Stomach (tissue), 4 donors: Measurements from ENCODE around the gene MBP.

Experiments used
- POLR2A ChIP-seq, 4 donors: fragments of 450-650 bp; IDR thresholded peaks; one replicate each; pipeline ENCODE4 v1.6.1; 2016; ENCODE audit warnings: antibody characterized with exemption in 4 of 4, control low read depth in 2 of 4, mild to moderate bottlenecking in 1 of 4, moderate library complexity in 1 of 4
- TF ChIP-seq, protein P1 (sequence below), 7 experiments: fragments of 450-650 bp in 4 of 7; fragments of 200-600 bp in 3 of 7; sonication (generic) in 3 of 7; IDR thresholded peaks; one replicate each; pipeline ENCODE4 v1.5.1; 2016 to 2019; ENCODE audit warnings: antibody characterized with exemption in 7 of 7, control low read depth in 2 of 7, mild to moderate bottlenecking in 1 of 7

DNA sequence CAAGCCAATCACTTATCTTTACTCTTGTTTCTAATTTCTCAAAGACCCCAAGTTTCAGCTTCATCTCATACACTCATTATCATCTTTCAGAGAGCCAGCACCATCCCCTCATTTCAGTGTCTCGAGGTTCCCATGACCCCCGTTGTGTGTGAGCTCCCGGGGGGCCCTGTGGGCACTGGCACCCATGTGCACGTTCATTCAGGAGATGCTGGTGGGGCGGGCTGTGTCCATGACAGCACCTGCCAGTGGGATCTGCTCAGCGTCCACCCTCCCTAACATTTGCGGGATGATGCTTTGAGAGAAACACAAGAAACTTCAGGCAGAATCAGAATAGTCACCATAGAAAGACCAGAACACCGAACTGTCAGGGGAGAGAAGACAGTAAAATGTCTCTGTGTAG lies 120.5 kb downstream of the MBP start:
- no peak for TF ChIP-seq POLR2A (IDR thresholded peaks at IDR 0.05)
- TF ChIP-seq, protein P1, sequence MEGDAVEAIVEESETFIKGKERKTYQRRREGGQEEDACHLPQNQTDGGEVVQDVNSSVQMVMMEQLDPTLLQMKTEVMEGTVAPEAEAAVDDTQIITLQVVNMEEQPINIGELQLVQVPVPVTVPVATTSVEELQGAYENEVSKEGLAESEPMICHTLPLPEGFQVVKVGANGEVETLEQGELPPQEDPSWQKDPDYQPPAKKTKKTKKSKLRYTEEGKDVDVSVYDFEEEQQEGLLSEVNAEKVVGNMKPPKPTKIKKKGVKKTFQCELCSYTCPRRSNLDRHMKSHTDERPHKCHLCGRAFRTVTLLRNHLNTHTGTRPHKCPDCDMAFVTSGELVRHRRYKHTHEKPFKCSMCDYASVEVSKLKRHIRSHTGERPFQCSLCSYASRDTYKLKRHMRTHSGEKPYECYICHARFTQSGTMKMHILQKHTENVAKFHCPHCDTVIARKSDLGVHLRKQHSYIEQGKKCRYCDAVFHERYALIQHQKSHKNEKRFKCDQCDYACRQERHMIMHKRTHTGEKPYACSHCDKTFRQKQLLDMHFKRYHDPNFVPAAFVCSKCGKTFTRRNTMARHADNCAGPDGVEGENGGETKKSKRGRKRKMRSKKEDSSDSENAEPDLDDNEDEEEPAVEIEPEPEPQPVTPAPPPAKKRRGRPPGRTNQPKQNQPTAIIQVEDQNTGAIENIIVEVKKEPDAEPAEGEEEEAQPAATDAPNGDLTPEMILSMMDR (IDR thresholded peaks at IDR 0.05) = no peak
